HG03460 (cell line): Measurements from ENCODE around the gene HOXD11.

Experiments used
- ATAC-seq: cut with Tn5 transposase; IDR thresholded peaks from one replicate; pipeline ENCODE4 v1.9.1; 2021; ENCODE audit not compliant: unreplicated experiment

The HOXD11 gene

GRCh38 chr2:176081376-176081836 is 25.7 kb upstream of the HOXD11 start:
- no peak for ATAC-seq

GRCh38 chr2:176081837-176082524 is 25.1 kb upstream of the HOXD11 start:
- ATAC-seq, result no peak

GRCh38 chr2:176082525-176082823 is 24.6 kb upstream of the HOXD11 start:
- no peak for ATAC-seq

GRCh38 chr2:176082824-176083751 is 24.0 kb upstream of the HOXD11 start:
- ATAC-seq, result no peak

GRCh38 chr2:176083796-176084261 is 23.3 kb upstream of the HOXD11 start, which contains the start of gene EVX2:
Gene EVX2 (minus strand): TSS chr2:176083962. CDS start chr2:176083776, 186 bp downstream.
- no peak for ATAC-seq

- no peak for ATAC-seq
Observed at GRCh38 chr2:176084611-176085119, 22.4 kb upstream of the HOXD11 start.

GRCh38 chr2:176085120-176085788 is 21.8 kb upstream of the HOXD11 start:
- no peak for ATAC-seq

GRCh38 chr2:176085861-176086771 is 21.0 kb upstream of the HOXD11 start:
- ATAC-seq, result no peak

GRCh38 chr2:176087330-176088047 is 19.6 kb upstream of the HOXD11 start:
- no peak for ATAC-seq

GRCh38 chr2:176088048-176088936 is 18.8 kb upstream of the HOXD11 start:
- ATAC-seq, result no peak

- ATAC-seq, result no peak
Observed at GRCh38 chr2:176088937-176089842, 17.9 kb upstream of the HOXD11 start.

- ATAC-seq, result no peak
Observed at GRCh38 chr2:176089843-176090395, 17.2 kb upstream of the HOXD11 start.

GRCh38 chr2:176090862-176091261 is 16.2 kb upstream of the HOXD11 start:
- ATAC-seq, result no peak

GRCh38 chr2:176091329-176092258 is 15.5 kb upstream of the HOXD11 start:
- no peak for ATAC-seq

GRCh38 chr2:176092270-176093144 is 14.6 kb upstream of the HOXD11 start, which contains the start of gene HOXD13:
Gene HOXD13 (plus strand): TSS chr2:176092721. CDS start chr2:176092891, 170 bp downstream.
- no peak for ATAC-seq
